Activated T-cell treated with anti-CD3 and anti-CD28 coated beads for 48 hours (primary cell): ENCODE results near the gene CCDC88B.
"Not testable (repeated sequence)": the region's sequence is repeated elsewhere in the genome, so short reads cannot be mapped to it uniquely, and the experiment has no call there.

Experiments
- DNase-seq: peaks from one replicate; pipeline ENCODE4 v3.0.0-alpha.2; 2020; ENCODE audit warnings: low read depth

The CCDC88B gene

DNA sequence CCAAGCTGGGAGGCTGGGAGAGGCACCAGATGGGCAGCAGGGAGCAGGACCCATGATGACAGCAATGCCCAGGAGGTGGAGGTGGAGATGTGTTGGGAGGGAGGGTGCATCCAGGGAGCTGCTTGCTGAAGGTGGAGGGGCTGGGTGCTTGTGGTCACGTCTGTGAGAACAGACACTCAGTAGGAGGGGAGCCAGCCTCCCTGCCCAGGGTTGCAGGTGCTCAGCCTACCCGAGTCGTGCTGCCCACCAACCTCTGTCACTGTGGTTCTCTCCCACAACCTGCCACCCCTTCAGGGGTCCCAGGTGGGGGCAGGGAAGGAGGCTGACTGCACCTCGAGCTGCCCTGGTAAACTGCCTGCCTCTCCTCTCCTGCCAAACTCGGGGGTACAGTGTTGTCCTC is 16.6 kb upstream of the CCDC88B start:
- DNase-seq: no peak

DNA sequence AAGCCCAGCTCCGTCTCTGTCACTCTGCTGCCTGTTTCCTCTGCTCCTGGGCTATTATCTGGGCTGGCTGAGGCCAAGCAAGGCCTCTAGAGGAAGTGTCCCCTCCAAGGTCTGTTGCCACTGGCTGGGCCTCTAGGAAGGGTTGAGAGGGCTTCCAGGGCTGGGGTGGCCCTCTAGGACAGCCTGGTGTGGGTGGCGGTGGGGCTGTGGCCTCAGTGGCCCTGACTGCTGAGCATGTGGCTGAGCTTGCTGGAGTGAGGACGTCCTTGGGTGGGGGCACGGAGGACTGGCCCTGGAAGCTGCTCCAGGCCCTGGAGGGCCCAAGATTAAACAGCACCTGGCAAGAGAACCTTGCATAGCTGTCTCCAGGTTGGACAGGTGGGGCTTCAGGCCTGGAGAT is 16.0 kb upstream of the CCDC88B start:
- DNase-seq: not testable (repeated sequence)

DNA sequence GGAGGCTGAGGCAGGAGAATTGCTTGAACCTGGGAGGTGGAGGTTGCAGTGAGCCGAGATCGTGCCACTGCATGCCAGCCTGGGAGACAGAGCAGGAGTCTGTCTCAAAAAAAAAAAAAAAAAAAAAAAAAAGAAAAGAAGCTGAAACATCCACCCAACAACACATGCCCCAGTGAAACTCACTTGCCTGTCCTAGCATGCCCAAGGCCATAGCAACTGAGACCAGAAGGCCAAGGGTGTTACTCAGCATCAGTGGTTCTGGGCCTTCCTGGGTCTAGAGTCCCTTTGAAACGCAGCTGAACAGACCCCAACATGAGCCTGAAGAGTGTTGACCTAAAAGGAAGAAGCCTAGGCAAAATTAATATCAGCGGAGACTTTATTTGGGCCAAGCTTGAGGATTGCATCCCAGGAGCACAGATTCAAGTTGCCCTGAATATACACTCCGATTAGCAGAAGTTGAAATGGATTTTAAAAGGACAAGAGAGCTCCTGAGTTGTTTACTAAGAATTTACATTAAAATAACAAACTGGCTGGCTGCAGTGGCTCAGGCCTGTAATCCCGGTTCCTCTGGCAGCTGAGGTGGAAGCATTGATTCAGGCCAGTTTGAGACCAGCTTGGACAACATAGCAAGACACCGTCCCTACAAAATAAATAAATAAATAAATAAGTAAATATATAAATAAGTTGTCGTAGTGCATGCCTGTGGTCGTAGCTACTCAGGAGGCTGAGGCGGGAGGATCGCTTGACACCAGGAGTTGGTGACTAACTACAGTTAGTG is 15.1 kb upstream of the CCDC88B start:
- no peak for DNase-seq

- no peak for DNase-seq
These were observed 12.6 kb upstream of the CCDC88B start for GRCh38 chr11:64327375-64327774.

DNA sequence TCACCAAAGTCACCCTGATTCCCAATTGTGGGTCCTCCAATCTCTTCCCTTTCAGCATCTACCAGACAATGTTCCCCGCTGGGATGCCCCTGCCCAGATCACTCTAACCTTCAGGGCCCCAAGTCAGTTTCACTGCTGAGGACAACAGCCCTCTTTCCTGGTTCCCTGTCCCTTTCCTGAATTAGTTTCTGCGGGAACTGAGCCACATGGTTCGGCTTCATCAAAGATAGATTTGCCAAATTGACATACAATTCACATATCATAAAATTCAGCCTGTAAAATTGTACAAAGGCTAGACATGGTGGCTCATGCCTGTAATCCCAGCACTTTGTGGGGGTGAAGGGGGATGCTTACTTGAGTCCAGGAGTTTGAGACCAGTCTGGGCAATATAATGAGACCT is 12.0 kb upstream of the CCDC88B start:
- no peak for DNase-seq

DNA sequence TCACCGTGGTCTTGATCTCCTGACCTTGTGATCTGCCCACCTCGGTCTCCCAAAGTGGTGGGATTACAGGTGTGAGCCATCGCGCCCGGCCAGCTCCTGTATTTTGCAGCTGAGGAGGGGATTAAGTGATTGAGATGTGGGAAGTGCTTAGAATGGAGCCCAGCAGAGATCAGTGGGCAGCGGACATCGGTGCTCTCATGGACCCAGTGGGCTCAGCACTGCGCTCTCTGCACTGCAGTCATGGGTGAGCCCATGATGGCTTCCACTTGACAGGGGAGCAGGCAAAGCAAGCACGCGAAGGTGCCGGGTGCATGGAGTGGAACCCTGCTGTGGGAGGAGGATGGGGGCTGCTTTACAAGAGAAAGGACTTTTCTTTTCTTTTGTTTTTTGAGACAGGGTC is 9.1 kb upstream of the CCDC88B start:
- no peak for DNase-seq

GRCh38 chr11:64331569-64332371 is 8.2 kb upstream of the CCDC88B start:
- DNase-seq: peak; percentile 79

- no peak for DNase-seq
These were observed 6.4 kb upstream of the CCDC88B start for GRCh38 chr11:64333556-64333955.

DNA sequence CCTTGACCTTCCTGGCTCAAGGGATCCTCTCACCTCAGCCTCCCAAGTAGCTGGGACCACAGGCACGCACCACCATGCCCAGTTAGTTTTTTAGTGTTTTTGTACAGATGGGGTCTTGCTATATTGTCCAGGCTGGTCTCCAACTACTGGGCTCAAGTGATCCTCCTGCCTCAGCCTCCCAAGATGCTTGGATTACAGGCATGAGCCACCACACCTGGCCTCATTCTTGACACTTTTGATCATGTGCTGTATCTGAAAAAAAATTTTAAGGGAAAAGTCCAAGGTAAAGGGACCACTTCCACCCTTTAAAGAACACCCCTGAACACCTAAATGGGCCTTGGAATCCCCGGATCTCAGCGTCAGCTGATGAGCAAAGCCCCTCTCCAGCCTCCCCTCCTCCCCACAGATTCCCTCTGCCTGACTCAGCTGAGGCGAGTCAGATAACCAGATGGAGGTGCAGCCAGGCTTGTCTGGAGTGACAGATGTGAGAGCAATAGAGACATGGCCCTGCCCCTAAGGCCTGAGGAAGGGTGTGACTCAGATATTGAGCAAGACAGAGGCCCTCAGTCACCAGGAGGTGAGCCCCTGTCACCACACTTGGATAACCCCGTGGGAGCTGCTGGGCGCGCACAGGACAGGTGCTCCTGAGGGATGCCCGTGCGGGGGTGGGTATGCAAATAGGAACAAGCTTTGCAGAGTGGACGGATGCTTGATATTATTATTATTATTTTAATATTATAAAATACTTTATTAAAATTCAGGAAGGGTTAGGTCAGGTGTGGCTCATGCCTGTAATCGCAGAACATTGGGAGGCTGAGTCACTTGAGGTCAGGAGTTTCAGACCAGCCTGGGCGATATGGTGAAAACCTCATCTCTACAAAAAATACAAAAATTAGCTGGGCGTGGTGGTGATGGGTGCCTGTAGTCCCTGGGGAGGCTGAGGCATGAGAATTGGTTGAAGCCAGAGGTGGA is 5.0 kb upstream of the CCDC88B start:
- peak; percentile 62 for DNase-seq

GRCh38 chr11:64337538-64338249 is 2.3 kb upstream of the CCDC88B start:
- no peak for DNase-seq

DNA sequence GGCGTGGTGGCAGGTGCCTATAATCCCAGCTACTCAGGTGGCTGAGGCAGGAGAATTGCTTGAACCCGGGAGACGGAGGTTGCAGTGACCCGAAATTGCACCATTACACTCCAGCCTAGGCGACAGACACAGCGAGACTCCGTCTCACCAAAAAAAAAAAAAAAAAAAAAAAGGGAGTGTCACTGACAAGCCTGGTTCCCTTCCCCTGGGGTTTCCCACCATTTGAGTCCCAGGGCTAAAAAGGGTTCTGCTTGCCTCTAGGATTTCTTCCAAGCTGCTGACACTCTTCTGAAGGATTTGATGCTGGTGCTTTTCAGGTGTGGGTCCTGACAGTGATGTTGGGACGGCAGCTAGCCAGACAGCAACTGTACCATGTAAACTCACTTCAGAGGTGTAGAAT is 1.3 kb upstream of the CCDC88B start:
- DNase-seq: no peak

- DNase-seq: no peak
These were observed 718 bp upstream of the CCDC88B start for GRCh38 chr11:64339286-64339685.

DNA sequence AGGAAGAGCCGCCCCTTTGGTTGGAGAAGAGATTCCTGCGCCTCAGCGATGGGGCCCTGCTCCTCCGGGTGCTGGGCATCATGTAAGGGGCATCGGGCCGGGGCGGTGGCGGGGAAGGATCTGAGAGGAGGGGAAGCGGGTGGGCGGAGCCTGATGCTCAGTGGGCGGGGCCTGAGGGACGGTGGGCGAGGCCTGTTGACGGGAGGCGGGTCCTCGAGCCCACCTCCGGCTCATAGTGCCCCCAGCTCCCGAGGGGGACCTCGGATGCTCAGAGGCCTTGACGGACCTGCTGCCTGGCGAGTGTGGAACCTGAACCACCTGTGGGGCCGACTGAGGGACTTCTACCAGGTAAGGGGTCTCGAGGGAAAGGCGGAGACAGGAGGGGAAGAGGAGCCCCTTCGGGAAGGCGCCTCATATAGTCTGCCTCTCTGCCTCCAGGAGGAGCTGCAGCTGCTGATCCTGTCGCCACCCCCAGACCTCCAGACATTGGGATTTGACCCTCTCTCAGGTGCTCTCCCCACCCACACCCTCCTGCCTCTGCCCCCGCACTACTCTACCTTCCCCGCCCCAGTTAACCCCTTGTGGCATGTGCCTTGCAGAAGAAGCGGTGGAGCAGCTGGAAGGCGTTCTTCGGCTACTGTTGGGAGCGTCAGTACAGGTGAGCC is 799 bp downstream of the CCDC88B start:
- DNase-seq: peak; percentile 74

GRCh38 chr11:64341429-64341828 is 1.4 kb downstream of the CCDC88B start:
- DNase-seq: no peak

- DNase-seq: peak; percentile 94
These were observed 2.1 kb downstream of the CCDC88B start for GRCh38 chr11:64341851-64342791.

- no peak for DNase-seq
These were observed 3.1 kb downstream of the CCDC88B start for GRCh38 chr11:64342869-64343745.

- DNase-seq: no peak
These were observed 4.0 kb downstream of the CCDC88B start for GRCh38 chr11:64343767-64344559.

- no peak for DNase-seq
These were observed 4.8 kb downstream of the CCDC88B start for GRCh38 chr11:64344787-64345186.
